Liver (tissue), 9 donors: Measurements from ENCODE around the gene FMO1. TPM values are rescaled to one million over a fixed set of nuclear protein-coding genes. Genes with fewer than 3 reads are reported as not detected.

Experiments
- DNase-seq: peaks from one replicate; pipeline ENCODE4 v3.0.0-alpha.2; 2017; ENCODE audit warnings: low spot score
- H3K27ac ChIP-seq, 2 donors: one replicate each; pipeline ENCODE4 v1.7.0; 2013; ENCODE audit warnings: inconsistent platforms in 2 of 2, low read length in 2 of 2, control low read depth in 1 of 2, low read depth in 1 of 2, mild to moderate bottlenecking in 1 of 2
- H3K27me3 ChIP-seq, 4 donors: one replicate each; pipeline versions ENCODE4 v1.6.1 to v1.7.0; 2013; ENCODE audit warnings: low read length in 3 of 4, inconsistent platforms in 1 of 4, mild to moderate bottlenecking in 1 of 4, moderate library complexity in 1 of 4; ENCODE audit not compliant: control insufficient read depth in 4 of 4, insufficient read depth in 4 of 4
- H3K36me3 ChIP-seq, 4 donors: one replicate each; pipeline versions ENCODE4 v1.6.1 to v1.7.0; 2013; ENCODE audit warnings: low read length in 3 of 4, mild to moderate bottlenecking in 3 of 4, low read depth in 1 of 4, moderate library complexity in 1 of 4; ENCODE audit not compliant: control insufficient read depth in 4 of 4, insufficient read depth in 3 of 4
- H3K4me1 ChIP-seq, 4 donors: one replicate each; pipeline versions ENCODE4 v1.6.1 to v1.7.0; 2013; ENCODE audit warnings: low read length in 3 of 4, mild to moderate bottlenecking in 3 of 4, moderate library complexity in 1 of 4; ENCODE audit not compliant: control insufficient read depth in 4 of 4, insufficient read depth in 4 of 4
- H3K4me3 ChIP-seq, 3 donors: one replicate each; pipeline versions ENCODE4 v1.6.1 to v1.7.0; 2013; ENCODE audit warnings: low read length in 3 of 3, control low read depth in 1 of 3, low read depth in 1 of 3, mild to moderate bottlenecking in 1 of 3
- H3K9ac ChIP-seq, 2 donors: one replicate each; pipeline ENCODE4 v1.7.0; 2013; ENCODE audit warnings: low read length in 2 of 2, mild to moderate bottlenecking in 2 of 2, moderate library complexity in 2 of 2, control low read depth in 1 of 2, low read depth in 1 of 2
- H3K9me3 ChIP-seq, 4 donors: one replicate each; pipeline versions ENCODE4 v1.6.1 to v1.7.0; 2013; ENCODE audit warnings: low read length in 3 of 4; ENCODE audit not compliant: control insufficient read depth in 4 of 4
- ATF3 ChIP-seq: IDR thresholded peaks from 2 replicates; pipeline ENCODE4 v1.6.1; 2016; ENCODE audit warnings: antibody characterized with exemption
- CTCF ChIP-seq: fragments of 150-350 bp; IDR thresholded peaks from 2 replicates; pipeline ENCODE4 v1.5.1; 2017; ENCODE audit warnings: improper control_type of control experiment, low read depth, low read length; ENCODE audit not compliant: missing input control
- EGR1 ChIP-seq, 2 donors: IDR thresholded peaks; 2 replicates each; pipeline ENCODE4 v1.6.1; 2016 to 2018; ENCODE audit warnings: antibody characterized with exemption in 2 of 2, low read depth in 2 of 2
- FOXA1 ChIP-seq: IDR thresholded peaks from 2 replicates; pipeline ENCODE4 v1.6.1; 2016; ENCODE audit warnings: antibody characterized with exemption
- FOXA2 ChIP-seq: IDR thresholded peaks from 2 replicates; pipeline ENCODE4 v1.6.1; 2016; ENCODE audit warnings: antibody characterized with exemption
- GABPA ChIP-seq, 2 donors: IDR thresholded peaks in 1 of 2; conservative IDR thresholded peaks in 1 of 2; 2 replicates each; pipeline ENCODE4 v1.6.1; 2016; ENCODE audit warnings: antibody characterized with exemption in 2 of 2, mild to moderate bottlenecking in 1 of 2, moderate library complexity in 1 of 2
- HNF4A ChIP-seq, 2 donors: conservative IDR thresholded peaks; 2 replicates each; pipeline ENCODE4 v1.6.1; 2016; ENCODE audit warnings: antibody characterized with exemption in 2 of 2, mild to moderate bottlenecking in 2 of 2
- HNF4G ChIP-seq: IDR thresholded peaks from 2 replicates; pipeline ENCODE4 v1.6.1; 2016; ENCODE audit warnings: antibody characterized with exemption
- JUND ChIP-seq, 2 donors: IDR thresholded peaks; 2 replicates each; pipeline ENCODE4 v1.6.1; 2016; ENCODE audit warnings: antibody characterized with exemption in 2 of 2
- MAX ChIP-seq: IDR thresholded peaks from 2 replicates; pipeline ENCODE4 v1.6.1; 2016; ENCODE audit warnings: antibody characterized with exemption
- NR2F2 ChIP-seq: IDR thresholded peaks from 2 replicates; pipeline ENCODE4 v1.6.1; 2016; ENCODE audit warnings: antibody characterized with exemption
- RAD21 ChIP-seq, 2 donors: IDR thresholded peaks; 2 replicates each; pipeline ENCODE4 v1.6.1; 2016; ENCODE audit warnings: antibody characterized with exemption in 2 of 2, mild to moderate bottlenecking in 2 of 2
- REST ChIP-seq: IDR thresholded peaks from 2 replicates; pipeline ENCODE4 v1.6.1; 2016; ENCODE audit warnings: antibody characterized with exemption, mild to moderate bottlenecking
- RXRA ChIP-seq, 2 donors: IDR thresholded peaks; 2 replicates each; pipeline ENCODE4 v1.6.1; 2017 to 2018; ENCODE audit warnings: antibody characterized with exemption in 2 of 2, mild to moderate bottlenecking in 1 of 2
- SP1 ChIP-seq: IDR thresholded peaks from 2 replicates; pipeline ENCODE4 v1.6.1; 2018; ENCODE audit warnings: antibody characterized with exemption, mild to moderate bottlenecking
- TAF1 ChIP-seq: conservative IDR thresholded peaks from 2 replicates; pipeline ENCODE4 v1.6.1; 2016; ENCODE audit warnings: antibody characterized with exemption, mild to moderate bottlenecking
- YY1 ChIP-seq: IDR thresholded peaks from 2 replicates; pipeline ENCODE4 v1.6.1; 2016; ENCODE audit warnings: antibody characterized with exemption, mild to moderate bottlenecking
- ZBTB33 ChIP-seq: IDR thresholded peaks from 2 replicates; pipeline ENCODE4 v1.6.1; 2016; ENCODE audit warnings: antibody characterized with exemption
- whole genome bisulfite sequencing: extraction: QIAGEN DNeasy Blood & Tissue Kit; methylation state at CpG from one replicate; pipeline ENCODE4 v1.1.7; 2013; 5-methylcytosine and 5-hydroxymethylcytosine counted together
- polyA plus RNA-seq, 2 donors: library from polyadenylated mRNA; stranded (reverse) in 1 of 2; unstranded in 1 of 2; fragments of 200-250 nt in 1 of 2; fragments of >200 nt in 1 of 2; fragmentation: Nextera tagmentation in 1 of 2; extraction: Ambion mirVana in 1 of 2; gene quantifications; one replicate each; pipeline versions ENCODE4 v1.2.1 to v1.2.3, GENCODE V29; 2013 to 2015
- total RNA-seq, 2 donors: library from RNA; depleted of rRNA; stranded (reverse); fragments of >200 nt; gene quantifications; one replicate each; pipeline ENCODE4 v1.2.3, GENCODE V29; 2014
- donor health status: healthy.
- donor health status: healthy.
- donor health status: healthy.
- donor health status: healthy.
- donor health status: healthy.

FMO1 gene
- total and polyA plus RNA-seq, 4 donors, result 0.13 to 26.3 (median 0.62) TPM

GRCh38 chr1:171295821-171296220 is 47.5 kb downstream of the FMO1 start:
- H3K36me3 ChIP-seq, result no peaks in the 10 kb centered on the region
- no peak overlapping the region for H3K9ac ChIP-seq
- H3K27me3 ChIP-seq, result no peaks in the 10 kb centered on the region
- no peaks in the 10 kb centered on the region for H3K4me1 ChIP-seq
- H3K4me3 ChIP-seq, result no peak overlapping the region
- no peak overlapping the region for H3K27ac ChIP-seq
- 84% methylated on average over 3 of the region's 3 CpGs for WGBS
- no peak for DNase-seq
- TF ChIP-seq SP1 (no peak), CTCF (no peak), JUND (IDR thresholded peaks at IDR 0.05) (no peak), GABPA (IDR thresholded peaks at IDR 0.05 in 1 of 2, conservative IDR thresholded peaks at IDR 0.05 in 1 of 2) (no peak), ATF3 (no peak), EGR1 (IDR thresholded peaks at IDR 0.05; ENCODE audit: low read depth in 2 of 2) (no peak), RXRA (IDR thresholded peaks at IDR 0.05) (no peak), HNF4A (conservative IDR thresholded peaks at IDR 0.05) (no peak), HNF4G (no peak), FOXA2 (no peak), TAF1 (no peak), FOXA1 (no peak), YY1 (no peak), NR2F2 (no peak), ZBTB33 (no peak), MAX (no peak), RAD21 (IDR thresholded peaks at IDR 0.05) (no peak), REST (no peak)
- H3K9me3 ChIP-seq, result peaks cover 0 to 2% (median 0%) of the 10 kb centered on the region in 4 donors
